Kidney (tissue), 14 donors: ENCODE data around the gene NPDC1. TPM values are rescaled to one million over a fixed set of nuclear protein-coding genes. Genes with fewer than 3 reads are reported as not detected.

Experiments used
- DNase-seq, 5 donors: peaks; one replicate each; pipeline ENCODE4 v3.0.0-alpha.2; 2013 to 2020
- FAIRE-seq: peaks from 2 replicates; lab custom pipeline; 2012; peaks lifted over from hg19 to GRCh38; lab: Jason Lieb, UNC
- H3K27ac ChIP-seq, 2 donors: one replicate each; pipeline ENCODE4 v1.7.0; 2013; ENCODE audit warnings: low read depth in 2 of 2, low read length in 2 of 2, inconsistent platforms in 1 of 2
- H3K27me3 ChIP-seq: one replicate; pipeline ENCODE4 v1.7.1; 2013; ENCODE audit warnings: low read length, inconsistent platforms; ENCODE audit not compliant: control insufficient read depth, insufficient read depth
- H3K36me3 ChIP-seq, 3 donors: one replicate each; pipeline versions ENCODE4 v1.7.0 to v1.7.1; 2013; ENCODE audit warnings: low read length in 3 of 3, control low read depth in 1 of 3, inconsistent platforms in 1 of 3; ENCODE audit not compliant: insufficient read depth in 3 of 3, control insufficient read depth in 2 of 3
- H3K4me1 ChIP-seq, 3 donors: one replicate each; pipeline versions ENCODE4 v1.7.0 to v1.7.1; 2013; ENCODE audit warnings: low read length in 3 of 3, inconsistent platforms in 1 of 3, low read depth in 1 of 3; ENCODE audit not compliant: control insufficient read depth in 2 of 3, insufficient read depth in 2 of 3
- H3K4me3 ChIP-seq, 3 donors: one replicate each; pipeline versions ENCODE4 v1.7.0 to v1.8.1; 2013; ENCODE audit warnings: low read length in 3 of 3, control low read depth in 1 of 3, inconsistent platforms in 1 of 3
- H3K9ac ChIP-seq, 3 donors: one replicate each; pipeline versions ENCODE4 v1.7.0 to v1.7.1; 2013; ENCODE audit warnings: low read length in 3 of 3, control low read depth in 1 of 3, inconsistent platforms in 1 of 3
- H3K9me3 ChIP-seq, 3 donors: one replicate each; pipeline versions ENCODE4 v1.7.0 to v1.7.1; 2013; ENCODE audit warnings: low read length in 3 of 3, control low read depth in 1 of 3, inconsistent platforms in 1 of 3; ENCODE audit not compliant: control insufficient read depth in 2 of 3, insufficient read depth in 1 of 3
- intact Hi-C: fragments of 100-400 bp; cut with DNase I; formaldehyde crosslinking; loops from one replicate; pipeline ENCODE4 v1.11.1; 2022
- polyA plus RNA-seq: library from polyadenylated mRNA; stranded (reverse); fragments of 350-450 nt; fragmentation: Illumina TruSeq; extraction: RNeasy Lipid Tissue Mini Kit (QIAGEN cat#74804); gene quantifications from one replicate; pipeline ENCODE4 v1.2.3, GENCODE V29; 2014; ENCODE audit warnings: low read depth, low replicate concordance; ENCODE audit not compliant: insufficient read depth
- total RNA-seq: library from RNA; stranded (reverse); fragmentation: NEBNext Ultra II Directional; extraction: Animal tissue kit (Norgen Biotek cat#: 25700); gene quantifications from one replicate; pipeline ENCODE4 v1.2.1, GENCODE V29; 2021
- TF ChIP-seq, protein P1 (sequence below): IDR thresholded peaks from 3 replicates; pipeline ENCODE4 v1.5.1; 2012; ENCODE audit warnings: mild to moderate bottlenecking, moderate library complexity, borderline replicate concordance; ENCODE audit not compliant: insufficient read depth; ENCODE audit errors: extremely low read depth
- donor health status: control.
- donor health status: control.
- donor health status: control.
- donor health status: control.
- donor health status: control.
- donor health status: DM: yes; HTN: yes; CAD: no.
- donor health status: Normal renal cell carcinoma (clear cell type).

Gene NPDC1
- total and polyA plus RNA-seq, 2 donors from 2014 or later, result 80.2 to 189 TPM

DNA sequence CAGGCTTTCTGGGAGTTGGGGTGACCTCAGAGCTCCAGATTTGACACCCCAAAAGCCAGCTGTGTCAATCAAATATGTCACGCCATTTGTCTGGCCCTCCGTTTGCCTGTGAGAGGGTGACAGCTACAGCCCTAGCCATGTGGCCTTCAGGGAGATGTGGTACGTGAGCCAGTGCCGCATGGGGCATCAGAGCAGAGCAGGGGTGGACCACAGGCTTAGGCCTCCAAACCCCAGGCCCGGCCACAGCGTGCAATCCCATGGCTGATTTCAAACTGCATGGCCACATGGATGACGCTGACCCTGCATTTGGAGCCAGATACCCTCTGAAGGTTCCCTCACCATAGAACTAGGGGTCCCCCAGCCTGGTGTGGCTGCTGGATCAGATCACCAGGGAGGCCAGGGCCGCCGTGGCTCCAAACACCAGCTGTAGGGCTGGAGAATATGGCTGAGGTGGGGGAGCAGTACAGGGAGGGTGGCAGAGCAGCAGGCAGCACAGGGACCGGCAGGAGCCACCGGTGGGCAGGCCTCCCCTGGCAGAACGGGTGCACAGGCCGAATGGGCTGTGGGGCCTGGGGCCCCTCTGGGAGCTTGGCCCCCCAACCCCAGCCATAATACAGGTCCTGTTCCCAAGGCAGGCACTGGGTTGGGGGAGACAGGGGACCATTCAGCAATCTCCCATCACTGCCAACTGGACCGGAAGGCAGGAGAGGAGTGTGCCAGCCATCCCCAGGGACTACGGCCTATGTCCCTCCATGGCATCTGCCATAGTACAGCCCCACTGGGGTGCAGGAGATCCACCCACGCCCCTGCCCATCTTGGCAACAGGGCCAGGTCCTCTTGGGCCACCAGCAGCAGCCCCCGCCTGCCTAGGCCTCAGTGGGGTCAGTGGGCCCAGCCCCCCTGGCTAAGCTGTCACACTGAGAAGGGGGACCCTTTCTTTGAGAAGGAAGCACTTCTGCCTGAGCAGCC lies 22.8 kb upstream of the NPDC1 start:
- no peak overlapping the region for H3K4me3 ChIP-seq
- no peak overlapping the region for H3K27ac ChIP-seq
- H3K36me3 ChIP-seq, result no peaks in the 10 kb centered on the region
- H3K9ac ChIP-seq, result no peak overlapping the region
- H3K9me3 ChIP-seq, result no peaks in the 10 kb centered on the region
- peaks cover 0 to 11% (median 4%) of the 10 kb centered on the region in 3 donors for H3K4me1 ChIP-seq
- FAIRE-seq (no peak), DNase-seq (peak in 1 of 5 donors; percentile 53)
- no peaks in the 10 kb centered on the region for H3K27me3 ChIP-seq
- TF ChIP-seq, protein P1, sequence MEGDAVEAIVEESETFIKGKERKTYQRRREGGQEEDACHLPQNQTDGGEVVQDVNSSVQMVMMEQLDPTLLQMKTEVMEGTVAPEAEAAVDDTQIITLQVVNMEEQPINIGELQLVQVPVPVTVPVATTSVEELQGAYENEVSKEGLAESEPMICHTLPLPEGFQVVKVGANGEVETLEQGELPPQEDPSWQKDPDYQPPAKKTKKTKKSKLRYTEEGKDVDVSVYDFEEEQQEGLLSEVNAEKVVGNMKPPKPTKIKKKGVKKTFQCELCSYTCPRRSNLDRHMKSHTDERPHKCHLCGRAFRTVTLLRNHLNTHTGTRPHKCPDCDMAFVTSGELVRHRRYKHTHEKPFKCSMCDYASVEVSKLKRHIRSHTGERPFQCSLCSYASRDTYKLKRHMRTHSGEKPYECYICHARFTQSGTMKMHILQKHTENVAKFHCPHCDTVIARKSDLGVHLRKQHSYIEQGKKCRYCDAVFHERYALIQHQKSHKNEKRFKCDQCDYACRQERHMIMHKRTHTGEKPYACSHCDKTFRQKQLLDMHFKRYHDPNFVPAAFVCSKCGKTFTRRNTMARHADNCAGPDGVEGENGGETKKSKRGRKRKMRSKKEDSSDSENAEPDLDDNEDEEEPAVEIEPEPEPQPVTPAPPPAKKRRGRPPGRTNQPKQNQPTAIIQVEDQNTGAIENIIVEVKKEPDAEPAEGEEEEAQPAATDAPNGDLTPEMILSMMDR, result no peak
- intact Hi-C loops, result no loop called here

DNA sequence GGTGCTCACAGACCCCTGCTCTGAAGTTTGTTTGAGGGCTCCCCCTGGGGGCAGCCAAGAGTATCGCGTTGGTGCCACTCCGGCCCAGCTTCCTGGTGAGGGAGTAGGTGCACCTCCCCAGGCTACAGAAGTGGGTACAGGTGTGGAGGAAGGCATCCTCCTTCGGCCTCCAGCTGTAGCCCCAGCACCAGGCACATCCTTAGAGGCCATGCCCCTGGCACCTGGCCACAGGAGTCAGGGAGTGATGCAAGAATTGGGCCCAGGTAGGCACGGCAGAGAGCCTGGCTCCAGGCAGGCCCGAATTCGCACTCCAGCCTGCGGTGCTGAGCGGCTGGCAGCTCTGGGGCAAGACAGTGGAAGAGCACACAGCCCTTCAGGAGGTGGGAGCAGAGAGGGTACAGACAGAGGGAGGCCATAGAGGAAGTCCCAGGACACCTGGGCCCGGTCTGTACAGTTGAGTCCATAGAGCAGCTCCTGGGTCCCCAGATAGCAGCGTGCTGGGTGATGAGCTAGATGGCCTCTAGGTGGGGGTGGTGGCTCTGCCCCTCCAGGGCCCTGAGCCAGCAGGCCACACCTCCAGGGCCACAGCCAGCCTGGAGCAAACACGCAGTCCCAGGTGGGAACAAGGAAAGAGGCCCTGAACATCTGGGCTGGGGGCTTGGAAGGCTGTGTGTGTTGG lies 22.0 kb upstream of the NPDC1 start:
- FAIRE-seq, result no peak
- TF ChIP-seq, protein P1, result peak; percentile 86

DNA sequence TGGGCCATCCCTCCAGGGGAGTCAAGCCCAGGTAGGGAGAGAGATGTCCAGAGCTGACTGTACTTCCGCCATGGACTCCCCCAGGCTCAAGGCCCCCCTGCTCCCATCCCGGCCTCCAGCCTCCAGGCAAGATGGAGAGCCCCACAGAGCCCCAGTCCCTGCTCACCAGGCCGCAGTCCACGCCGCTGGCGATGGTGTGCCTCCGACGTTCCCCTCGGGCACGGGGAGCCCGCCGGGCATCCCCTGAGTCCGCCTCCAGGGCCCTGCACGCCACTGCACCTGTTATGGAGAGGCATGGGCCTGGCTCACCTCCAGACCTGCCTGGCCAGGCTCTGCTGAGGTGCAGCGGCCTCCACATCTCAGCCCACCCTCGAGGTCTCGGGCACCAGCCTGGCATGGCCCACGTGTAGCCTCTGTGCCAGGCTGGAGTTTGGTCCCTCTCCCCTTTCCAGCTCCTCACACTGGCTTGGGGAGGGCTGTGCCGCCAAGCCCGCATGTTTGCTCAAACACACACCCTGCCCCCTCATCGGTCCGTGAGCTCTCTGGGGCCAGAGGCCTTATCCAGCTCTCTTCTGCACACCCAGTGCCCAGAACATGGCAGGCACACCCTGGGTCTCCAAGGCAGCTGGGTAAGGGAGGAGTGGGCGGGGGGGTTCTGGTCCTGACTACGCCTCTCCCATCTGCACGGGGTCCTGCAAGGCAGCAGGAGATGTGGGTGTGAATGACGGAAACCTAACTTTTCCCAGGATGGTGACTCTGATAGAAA lies 20.3 kb upstream of the NPDC1 start:
- TF ChIP-seq, protein P1, result no peak
- intact Hi-C loops, result no loop called here
- Histone ChIP-seq H3K4me3 (no peak overlapping the region), H3K36me3 (no peaks in the 10 kb centered on the region), H3K9ac (no peak overlapping the region), H3K4me1 (peaks cover 0 to 10% (median 4%) of the 10 kb centered on the region in 3 donors), H3K27me3 (no peaks in the 10 kb centered on the region), H3K9me3 (no peaks in the 10 kb centered on the region), H3K27ac (no peak overlapping the region)
- no peak for FAIRE-seq
- peak in 1 of 5 donors; percentile 45 for DNase-seq

More for the DNA sequence above, 22.0 kb upstream of the NPDC1 start:
- Histone ChIP-seq H3K36me3 (no peaks in the 10 kb centered on the region), H3K27ac (no peak overlapping the region), H3K9ac (no peak overlapping the region), H3K9me3 (no peaks in the 10 kb centered on the region), H3K27me3 (no peaks in the 10 kb centered on the region), H3K4me3 (no peak overlapping the region), H3K4me1 (peaks cover 0 to 11% (median 4%) of the 10 kb centered on the region in 3 donors)
- DNase-seq, result peak; percentile 75 to 91 (median 83)
- intact Hi-C loops, result no loop called here
